ENCODE results near the gene DDX52.

DNA sequence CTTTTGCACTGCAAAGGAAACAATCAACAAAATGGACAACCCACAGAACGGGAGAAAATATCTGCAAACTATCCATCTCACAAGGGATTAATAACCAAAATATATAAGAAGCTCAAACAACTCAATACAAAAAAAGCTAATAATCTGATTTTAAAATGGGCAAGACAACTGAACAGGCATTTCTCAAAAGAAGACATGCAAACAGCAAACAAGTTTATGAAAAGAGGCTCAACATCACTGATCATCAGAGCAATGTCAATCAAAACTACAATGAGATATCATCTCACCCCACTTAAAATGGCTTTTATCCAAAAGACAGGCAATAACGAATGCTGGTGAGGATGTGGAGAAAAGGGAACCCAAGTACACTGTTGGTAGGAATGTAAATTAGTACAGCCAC lies 68.8 kb downstream of the DDX52 start:
- TF ChIP-seq EZH2phosphoT487 (IDR thresholded peaks at IDR 0.05; ENCODE audit: unreplicated experiment): no peak
- TF ChIP-seq, protein P1, sequence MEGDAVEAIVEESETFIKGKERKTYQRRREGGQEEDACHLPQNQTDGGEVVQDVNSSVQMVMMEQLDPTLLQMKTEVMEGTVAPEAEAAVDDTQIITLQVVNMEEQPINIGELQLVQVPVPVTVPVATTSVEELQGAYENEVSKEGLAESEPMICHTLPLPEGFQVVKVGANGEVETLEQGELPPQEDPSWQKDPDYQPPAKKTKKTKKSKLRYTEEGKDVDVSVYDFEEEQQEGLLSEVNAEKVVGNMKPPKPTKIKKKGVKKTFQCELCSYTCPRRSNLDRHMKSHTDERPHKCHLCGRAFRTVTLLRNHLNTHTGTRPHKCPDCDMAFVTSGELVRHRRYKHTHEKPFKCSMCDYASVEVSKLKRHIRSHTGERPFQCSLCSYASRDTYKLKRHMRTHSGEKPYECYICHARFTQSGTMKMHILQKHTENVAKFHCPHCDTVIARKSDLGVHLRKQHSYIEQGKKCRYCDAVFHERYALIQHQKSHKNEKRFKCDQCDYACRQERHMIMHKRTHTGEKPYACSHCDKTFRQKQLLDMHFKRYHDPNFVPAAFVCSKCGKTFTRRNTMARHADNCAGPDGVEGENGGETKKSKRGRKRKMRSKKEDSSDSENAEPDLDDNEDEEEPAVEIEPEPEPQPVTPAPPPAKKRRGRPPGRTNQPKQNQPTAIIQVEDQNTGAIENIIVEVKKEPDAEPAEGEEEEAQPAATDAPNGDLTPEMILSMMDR (conservative IDR thresholded peaks at IDR 0.05; ENCODE audit: low read depth in 2 of 2): no peak
- no peak for TF ChIP-seq EZH2 (IDR thresholded peaks at IDR 0.05; ENCODE audit: low read depth, unreplicated experiment)
- no peak for TF ChIP-seq POLR2AphosphoS5 (IDR thresholded peaks at IDR 0.05; ENCODE audit: low read depth)
- no peak for TF ChIP-seq ZNF331 (CRISPR knock-in tag; IDR thresholded peaks at IDR 0.05; ENCODE audit: low read depth)
- no peak for TF ChIP-seq REST (IDR thresholded peaks at IDR 0.05; ENCODE audit: unreplicated experiment)
- TF ChIP-seq, protein P2, sequence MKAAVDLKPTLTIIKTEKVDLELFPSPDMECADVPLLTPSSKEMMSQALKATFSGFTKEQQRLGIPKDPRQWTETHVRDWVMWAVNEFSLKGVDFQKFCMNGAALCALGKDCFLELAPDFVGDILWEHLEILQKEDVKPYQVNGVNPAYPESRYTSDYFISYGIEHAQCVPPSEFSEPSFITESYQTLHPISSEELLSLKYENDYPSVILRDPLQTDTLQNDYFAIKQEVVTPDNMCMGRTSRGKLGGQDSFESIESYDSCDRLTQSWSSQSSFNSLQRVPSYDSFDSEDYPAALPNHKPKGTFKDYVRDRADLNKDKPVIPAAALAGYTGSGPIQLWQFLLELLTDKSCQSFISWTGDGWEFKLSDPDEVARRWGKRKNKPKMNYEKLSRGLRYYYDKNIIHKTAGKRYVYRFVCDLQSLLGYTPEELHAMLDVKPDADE (IDR thresholded peaks at IDR 0.05): no peak
- TF ChIP-seq NANOG (IDR thresholded peaks at IDR 0.05; ENCODE audit: borderline replicate concordance): no peak
- TF ChIP-seq CREB1 (CRISPR knock-in tag; IDR thresholded peaks at IDR 0.05; ENCODE audit: low read depth): no peak
- no peak for TF ChIP-seq ZNF114 (CRISPR knock-in tag; IDR thresholded peaks at IDR 0.05)
- no peak for TF ChIP-seq STAT1 (IDR thresholded peaks at IDR 0.05; ENCODE audit: unreplicated experiment)
- TF ChIP-seq JUNB (IDR thresholded peaks at IDR 0.05; ENCODE audit: unreplicated experiment): no peak

All from GM23338 (cell line).